Activated CD8-positive, alpha-beta memory T cell treated with anti-CD3 and anti-CD28 coated beads for 36 hours (primary cell): ENCODE measurements around the gene SVIL. TPM values are rescaled to one million over a fixed set of nuclear protein-coding genes. Genes with fewer than 3 reads are reported as not detected.
"Not testable (repeated sequence)": the region's sequence is repeated elsewhere in the genome, so short reads cannot be mapped to it uniquely, and the experiment has no call there.

Source experiments
- CTCF ChIA-PET: fragments of 350-600 bp; sonication (Branson Sonifier 250); formaldehyde crosslinking; loops from one replicate; lab custom pipeline; 2021; ENCODE audit warnings: antibody characterized with exemption; lab: Charles Lee
- POLR2A ChIA-PET: fragments of 350-600 bp; sonication (Branson Sonifier 250); formaldehyde crosslinking; loops from one replicate; lab custom pipeline; 2021; ENCODE audit warnings: antibody characterized with exemption; lab: Charles Lee
- total RNA-seq, 2 experiments: library from RNA; stranded (reverse); gene quantifications; one replicate each; pipeline ENCODE4 v1.2.3, GENCODE V29; 2021

The SVIL gene
- total RNA-seq, 2 experiments from 2014 or later: 4.6 to 6.1 TPM

GRCh38 chr10:29512425-29512974 is 122.3 kb downstream of the SVIL start:
- POLR2A ChIA-PET: interaction anchor here (0.9 kb wide), 1 partner anchor 224 kb away, joined by 4 read pairs; no protein-coding TSS in a partner anchor

GRCh38 chr10:29511806-29512205 is 123.0 kb downstream of the SVIL start:
- POLR2A ChIA-PET: not testable (repeated sequence)
- CTCF ChIA-PET: interaction anchor here (0.9 to 1.3 kb wide), 2 partner anchors 8 to 12 kb away, joined by 3 to 5 read pairs; no protein-coding TSS in a partner anchor

More at GRCh38 chr10:29512425-29512974, 122.3 kb downstream of the SVIL start:
- CTCF ChIA-PET: interaction anchor here (0.9 to 1.3 kb wide), 2 partner anchors 9 to 11 kb away, joined by 3 to 5 read pairs; no protein-coding TSS in a partner anchor

- POLR2A ChIA-PET, CTCF ChIA-PET: not testable (repeated sequence)
Measured at GRCh38 chr10:29510483-29511157, 124.2 kb downstream of the SVIL start.

GRCh38 chr10:29508554-29509244 is 126.1 kb downstream of the SVIL start:
- CTCF ChIA-PET: no interaction called here
- POLR2A ChIA-PET: no interaction called here

GRCh38 chr10:29507750-29508149 is 127.0 kb downstream of the SVIL start:
- CTCF ChIA-PET: not testable (repeated sequence)

GRCh38 chr10:29506324-29506921 is 128.3 kb downstream of the SVIL start:
- POLR2A ChIA-PET, CTCF ChIA-PET: not testable (repeated sequence)

More at GRCh38 chr10:29507750-29508149, 127.0 kb downstream of the SVIL start:
- POLR2A ChIA-PET: not testable (repeated sequence)

- CTCF ChIA-PET: no interaction called here
- POLR2A ChIA-PET: no interaction called here
Measured at GRCh38 chr10:29502351-29502750, 132.4 kb downstream of the SVIL start.

- POLR2A ChIA-PET: no interaction called here
- CTCF ChIA-PET: no interaction called here
Measured at GRCh38 chr10:29501692-29502091, 133.1 kb downstream of the SVIL start.

GRCh38 chr10:29499993-29500537 is 134.7 kb downstream of the SVIL start:
- CTCF ChIA-PET: no interaction called here
- POLR2A ChIA-PET: no interaction called here

- CTCF ChIA-PET: interaction anchor here (1.0 to 2.4 kb wide), 9 partner anchors 9 to 108 kb away, joined by 3 to 18 read pairs (median 4); no protein-coding TSS in a partner anchor
- POLR2A ChIA-PET: no interaction called here
Measured at GRCh38 chr10:29496341-29497162, 138.2 kb downstream of the SVIL start.

GRCh38 chr10:29495366-29495765 is 139.4 kb downstream of the SVIL start:
- CTCF ChIA-PET: interaction anchor here (0.6 to 2.4 kb wide), 3 partner anchors 8 to 134 kb away, joined by 3 to 18 read pairs (median 10); no protein-coding TSS in a partner anchor

GRCh38 chr10:29493697-29494096 is 141.1 kb downstream of the SVIL start:
- ChIA-PET POLR2A (no interaction called here), CTCF (no interaction called here)

More at GRCh38 chr10:29495366-29495765, 139.4 kb downstream of the SVIL start:
- POLR2A ChIA-PET: no interaction called here

- ChIA-PET POLR2A (no interaction called here), CTCF (no interaction called here)
Measured at GRCh38 chr10:29492774-29493173, 142.0 kb downstream of the SVIL start.

- CTCF ChIA-PET: no interaction called here
- POLR2A ChIA-PET: no interaction called here
Measured at GRCh38 chr10:29491918-29492317, 142.9 kb downstream of the SVIL start.

GRCh38 chr10:29490781-29491280 is 143.9 kb downstream of the SVIL start:
- POLR2A ChIA-PET, CTCF ChIA-PET: not testable (repeated sequence)

- CTCF ChIA-PET: interaction anchor here (1.1 to 1.8 kb wide), 2 partner anchors 8 to 43 kb away, joined by 3 to 10 read pairs; no protein-coding TSS in a partner anchor
Measured at GRCh38 chr10:29488471-29488870, 146.3 kb downstream of the SVIL start.

GRCh38 chr10:29487884-29488266 is 146.9 kb downstream of the SVIL start:
- CTCF ChIA-PET: interaction anchor here (1.1 to 1.8 kb wide), 2 partner anchors 9 to 42 kb away, joined by 3 to 10 read pairs; no protein-coding TSS in a partner anchor
- POLR2A ChIA-PET: not testable (repeated sequence)

More at GRCh38 chr10:29488471-29488870, 146.3 kb downstream of the SVIL start:
- POLR2A ChIA-PET: not testable (repeated sequence)
